Measurements from ENCODE around the gene SUSD3. TPM values are rescaled to one million over a fixed set of nuclear protein-coding genes. Genes with fewer than 3 reads are reported as not detected.

Gene SUSD3
- total RNA-seq, 6 experiments from 2014 or later = 6.5 to 51.5 (median 31.2) TPM

- intact Hi-C loops (cut with DNase I) = loop anchor here in 1 of 2 donors (10.0 kb wide), 1 partner anchor 91 kb away; no protein-coding TSS in a partner anchor
Observed at GRCh38 chr9:93095205-93096130, 37.0 kb downstream of the SUSD3 start.

GRCh38 chr9:93096131-93096802 is 37.8 kb downstream of the SUSD3 start, which contains the start of gene CARD19:
Gene CARD19 (plus strand): TSS chr9:93096217. CDS start chr9:93096346, 129 bp downstream.
- Histone ChIP-seq H3K27ac (peak within 1 kb of the TSS; percentile 80 to 98 (median 89)), H3K27me3 (no peaks in the 10 kb centered on the region), H3K36me3 (no peaks in the 10 kb centered on the region), H3K4me3 (peak within 1 kb of the TSS; percentile 98 to 100 (median 99)), H3K9me3 (no peaks in the 10 kb centered on the region), H3K4me1 (peaks cover 0 to 9% (median 3%) of the 10 kb centered on the region in 4 donors)
- DNase-seq (peak in 2 of 3 donors; percentile 73 to 75), ATAC-seq (peak in 1 of 4 donors; percentile 3)
- 2% methylated on average over 7 of the region's 65 CpGs for WGBS (ENCODE audit: insufficient coverage, low coverage, low lambda C conversion rate, missing lambda C conversion rate)
- TF ChIP-seq CTCF (IDR thresholded peaks at IDR 0.05) (no peak), POLR2A (IDR thresholded peaks at IDR 0.05) (peak; percentile 99)
- intact Hi-C loops (cut with DNase I) = loop anchor here in 1 of 2 donors (10.0 kb wide), 1 partner anchor 91 kb away; no protein-coding TSS in a partner anchor

More at GRCh38 chr9:93095205-93096130, 37.0 kb downstream of the SUSD3 start:
- WGBS (ENCODE audit: insufficient coverage, low coverage, low lambda C conversion rate, missing lambda C conversion rate) = 3% methylated on average over 6 of the region's 95 CpGs
- TF ChIP-seq POLR2A (IDR thresholded peaks at IDR 0.05) (peak; percentile 93), CTCF (IDR thresholded peaks at IDR 0.05) (no peak)
- DNase-seq = peak; percentile 100
- Histone ChIP-seq H3K27ac (peak overlapping the region; percentile 80 to 98 (median 89)), H3K9me3 (no peaks in the 10 kb centered on the region), H3K4me3 (peak overlapping the region; percentile 50 to 100 (median 98)), H3K4me1 (peaks cover 0 to 9% (median 3%) of the 10 kb centered on the region in 4 donors), H3K27me3 (no peaks in the 10 kb centered on the region), H3K36me3 (no peaks in the 10 kb centered on the region)
- ATAC-seq = peak; percentile 81 to 91 (median 87)

GRCh38 chr9:93096811-93097382 is 38.4 kb downstream of the SUSD3 start:
- no peaks in the 10 kb centered on the region for H3K27me3 ChIP-seq
- peak overlapping the region; percentile 74 to 95 (median 78) for H3K27ac ChIP-seq
- H3K4me3 ChIP-seq = peak overlapping the region; percentile 98 to 100 (median 99)
- WGBS (ENCODE audit: insufficient coverage, low coverage, low lambda C conversion rate, missing lambda C conversion rate) = 0% methylated on average over 8 of the region's 16 CpGs
- no peaks in the 10 kb centered on the region for H3K36me3 ChIP-seq
- TF ChIP-seq POLR2A (IDR thresholded peaks at IDR 0.05) = no peak
- TF ChIP-seq CTCF (IDR thresholded peaks at IDR 0.05) = no peak
- ATAC-seq = no peak
- DNase-seq = peak in 2 of 3 donors; percentile 53 to 61
- peaks cover 0 to 9% (median 3%) of the 10 kb centered on the region in 4 donors for H3K4me1 ChIP-seq
- H3K9me3 ChIP-seq = no peaks in the 10 kb centered on the region
- intact Hi-C loops (cut with DNase I) = loop anchor here in 1 of 2 donors (10.0 kb wide), 1 partner anchor 92 kb away; no protein-coding TSS in a partner anchor
